ENCODE data around the gene RIBC2. TPM values are rescaled to one million over a fixed set of nuclear protein-coding genes. Genes with fewer than 3 reads are reported as not detected.

Gene RIBC2
- total and polyA plus RNA-seq, 10 of the 15 experiments (the other 5 are each of a cell fraction or from before 2014, with no cell fraction given) = 0.10 TPM; not detected in 9

GRCh38 chr22:45450921-45451651 lies 37.6 kb downstream of the RIBC2 start:
- Histone ChIP-seq H3K27ac (ENCODE audit: control insufficient read depth, insufficient read depth) (no peak overlapping the region), H3K27me3 (replicated peaks in 1 of 2; ENCODE audit: control insufficient read depth in 2 of 2, insufficient read depth in 2 of 2, low read length in 1 of 2) (no peaks in the 10 kb centered on the region; a peak in 2 of 4 replicates), H2AFZ (ENCODE audit: control insufficient read depth, low read depth, low read length) (no peak overlapping the region), H3K4me3 (no peak overlapping the region), H3K4me2 (ENCODE audit: control insufficient read depth, insufficient read depth) (no peak overlapping the region), H4K20me1 (ENCODE audit: control insufficient read depth, insufficient read depth) (no peaks in the 10 kb centered on the region), H3K36me3 (ENCODE audit: control insufficient read depth in 2 of 2, insufficient read depth in 2 of 2, low read length in 1 of 2) (no peaks in the 10 kb centered on the region), H3K9me3 (replicated peaks; ENCODE audit: control insufficient read depth, insufficient read depth, low read length) (no peaks in the 10 kb centered on the region), H3K4me1 (ENCODE audit: control insufficient read depth, insufficient read depth, low read length) (no peaks in the 10 kb centered on the region), H3K9ac (ENCODE audit: control insufficient read depth, insufficient read depth, low read length) (no peak overlapping the region), H3K79me2 (ENCODE audit: control insufficient read depth, insufficient read depth, low read length) (no peaks in the 10 kb centered on the region)
- ATAC-seq = no peak
- TF ChIP-seq NFIC (IDR thresholded peaks at IDR 0.05; ENCODE audit: low read depth, low read length) (no peak), POLR2AphosphoS5 (IDR thresholded peaks at IDR 0.05; ENCODE audit: low read length) (no peak), IRF5 (IDR thresholded peaks at IDR 0.05; ENCODE audit: borderline replicate concordance) (no peak), YY1 (IDR thresholded peaks at IDR 0.05; ENCODE audit: low read depth, low read length) (no peak), CREB1 (IDR thresholded peaks at IDR 0.05; ENCODE audit: low read depth) (no peak), JUNB (IDR thresholded peaks at IDR 0.05) (no peak)
- ChIA-PET POLR2A (no interaction called here), RAD21 (ENCODE audit: unreplicated experiment) (no interaction called here), CTCF (no interaction called here), SMC1A (ENCODE audit: uncharacterized antibody, unreplicated experiment) (no interaction called here)
- WGBS (ENCODE audit: insufficient coverage, insufficient replicate concordance, low lambda C conversion rate, missing lambda C conversion rate) = 14% methylated on average over 12 of the region's 12 CpGs
- FAIRE-seq = no peak
- BruUV-seq (replicated peaks) = no TSS peak
- in situ Hi-C loops (cut with MboI) = loop anchor here (5.0 kb wide), 1 partner anchor 49 kb away; no protein-coding TSS in a partner anchor
- DNase-seq (ENCODE audit: low read depth, low spot score) = no peak
- intact Hi-C loops (cut with micrococcal nuclease; ENCODE audit: unreplicated experiment) = no loop called here

GRCh38 chr22:45451972-45452371 lies 38.5 kb downstream of the RIBC2 start:
- TF ChIP-seq RBBP5 (conservative IDR thresholded peaks at IDR 0.05) = no peak
- TF ChIP-seq KLF5 (IDR thresholded peaks at IDR 0.05; ENCODE audit: partially characterized antibody) = no peak
- no peak for TF ChIP-seq EZH2 (IDR thresholded peaks at IDR 0.05; ENCODE audit: borderline replicate concordance, control insufficient read depth, low read depth, low read length)
- TF ChIP-seq ATF3 (IDR thresholded peaks at IDR 0.05; ENCODE audit: borderline replicate concordance, extremely low read depth, low read depth, low read length) = no peak
- Histone ChIP-seq H4K20me1 (ENCODE audit: control insufficient read depth, insufficient read depth) (no peaks in the 10 kb centered on the region), H3K9ac (ENCODE audit: control insufficient read depth, insufficient read depth, low read length) (no peak overlapping the region), H3K4me3 (no peak overlapping the region), H3K27me3 (replicated peaks in 1 of 2; ENCODE audit: control insufficient read depth in 2 of 2, insufficient read depth in 2 of 2, low read length in 1 of 2) (no peaks in the 10 kb centered on the region; a peak in 2 of 4 replicates), H3K4me2 (ENCODE audit: control insufficient read depth, insufficient read depth) (no peak overlapping the region), H3K4me1 (ENCODE audit: control insufficient read depth, insufficient read depth, low read length) (no peaks in the 10 kb centered on the region), H3K27ac (ENCODE audit: control insufficient read depth, insufficient read depth) (no peak overlapping the region), H2AFZ (ENCODE audit: control insufficient read depth, low read depth, low read length) (no peak overlapping the region), H3K36me3 (ENCODE audit: control insufficient read depth in 2 of 2, insufficient read depth in 2 of 2, low read length in 1 of 2) (no peaks in the 10 kb centered on the region), H3K79me2 (ENCODE audit: control insufficient read depth, insufficient read depth, low read length) (no peaks in the 10 kb centered on the region), H3K9me3 (replicated peaks; ENCODE audit: control insufficient read depth, insufficient read depth, low read length) (no peaks in the 10 kb centered on the region)
- ATAC-seq = no peak
- SMC1A ChIA-PET (ENCODE audit: uncharacterized antibody, unreplicated experiment) = no interaction called here
- in situ Hi-C loops (cut with MboI) (loop anchor here (5.0 kb wide), 1 partner anchor 50 kb away; no protein-coding TSS in a partner anchor), intact Hi-C loops (cut with micrococcal nuclease; ENCODE audit: unreplicated experiment) (no loop called here)
- no TSS peak for BruUV-seq (replicated peaks)
- CTCF ChIA-PET = no interaction called here
- FAIRE-seq = no peak
- POLR2A ChIA-PET = no interaction called here
- 23% methylated on average over 6 of the region's 6 CpGs for WGBS (ENCODE audit: insufficient coverage, insufficient replicate concordance, low lambda C conversion rate, missing lambda C conversion rate)
- no peak for DNase-seq (ENCODE audit: low read depth, low spot score)
- RAD21 ChIA-PET (ENCODE audit: unreplicated experiment) = no interaction called here
